EL (cell line): ENCODE measurements around the gene SYCP2.
"Not testable (repeated sequence)": the region's sequence is repeated elsewhere in the genome, so short reads cannot be mapped to it uniquely, and the experiment has no call there.

Experiments
- DNase-seq: peaks from one replicate; pipeline ENCODE4 v3.0.0-alpha.2; 2016

SYCP2 gene, protein sequence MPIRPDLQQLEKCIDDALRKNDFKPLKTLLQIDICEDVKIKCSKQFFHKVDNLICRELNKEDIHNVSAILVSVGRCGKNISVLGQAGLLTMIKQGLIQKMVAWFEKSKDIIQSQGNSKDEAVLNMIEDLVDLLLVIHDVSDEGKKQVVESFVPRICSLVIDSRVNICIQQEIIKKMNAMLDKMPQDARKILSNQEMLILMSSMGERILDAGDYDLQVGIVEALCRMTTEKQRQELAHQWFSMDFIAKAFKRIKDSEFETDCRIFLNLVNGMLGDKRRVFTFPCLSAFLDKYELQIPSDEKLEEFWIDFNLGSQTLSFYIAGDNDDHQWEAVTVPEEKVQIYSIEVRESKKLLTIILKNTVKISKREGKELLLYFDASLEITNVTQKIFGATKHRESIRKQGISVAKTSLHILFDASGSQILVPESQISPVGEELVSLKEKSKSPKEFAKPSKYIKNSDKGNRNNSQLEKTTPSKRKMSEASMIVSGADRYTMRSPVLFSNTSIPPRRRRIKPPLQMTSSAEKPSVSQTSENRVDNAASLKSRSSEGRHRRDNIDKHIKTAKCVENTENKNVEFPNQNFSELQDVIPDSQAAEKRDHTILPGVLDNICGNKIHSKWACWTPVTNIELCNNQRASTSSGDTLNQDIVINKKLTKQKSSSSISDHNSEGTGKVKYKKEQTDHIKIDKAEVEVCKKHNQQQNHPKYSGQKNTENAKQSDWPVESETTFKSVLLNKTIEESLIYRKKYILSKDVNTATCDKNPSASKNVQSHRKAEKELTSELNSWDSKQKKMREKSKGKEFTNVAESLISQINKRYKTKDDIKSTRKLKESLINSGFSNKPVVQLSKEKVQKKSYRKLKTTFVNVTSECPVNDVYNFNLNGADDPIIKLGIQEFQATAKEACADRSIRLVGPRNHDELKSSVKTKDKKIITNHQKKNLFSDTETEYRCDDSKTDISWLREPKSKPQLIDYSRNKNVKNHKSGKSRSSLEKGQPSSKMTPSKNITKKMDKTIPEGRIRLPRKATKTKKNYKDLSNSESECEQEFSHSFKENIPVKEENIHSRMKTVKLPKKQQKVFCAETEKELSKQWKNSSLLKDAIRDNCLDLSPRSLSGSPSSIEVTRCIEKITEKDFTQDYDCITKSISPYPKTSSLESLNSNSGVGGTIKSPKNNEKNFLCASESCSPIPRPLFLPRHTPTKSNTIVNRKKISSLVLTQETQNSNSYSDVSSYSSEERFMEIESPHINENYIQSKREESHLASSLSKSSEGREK (N-terminal part only)

GRCh38 chr20:59933296-59933848, at the start of gene SYCP2:
TSS of gene SYCP2 (minus strand) at chr20:59933637. CDS start at chr20:59922413, 11,224 bp downstream.
- no peak for DNase-seq

GRCh38 chr20:59983076-59983475, 49.6 kb upstream of the SYCP2 start:
- no peak for DNase-seq

- no peak for DNase-seq
These were observed 43.6 kb upstream of the SYCP2 start for GRCh38 chr20:59977086-59977485.

DNA sequence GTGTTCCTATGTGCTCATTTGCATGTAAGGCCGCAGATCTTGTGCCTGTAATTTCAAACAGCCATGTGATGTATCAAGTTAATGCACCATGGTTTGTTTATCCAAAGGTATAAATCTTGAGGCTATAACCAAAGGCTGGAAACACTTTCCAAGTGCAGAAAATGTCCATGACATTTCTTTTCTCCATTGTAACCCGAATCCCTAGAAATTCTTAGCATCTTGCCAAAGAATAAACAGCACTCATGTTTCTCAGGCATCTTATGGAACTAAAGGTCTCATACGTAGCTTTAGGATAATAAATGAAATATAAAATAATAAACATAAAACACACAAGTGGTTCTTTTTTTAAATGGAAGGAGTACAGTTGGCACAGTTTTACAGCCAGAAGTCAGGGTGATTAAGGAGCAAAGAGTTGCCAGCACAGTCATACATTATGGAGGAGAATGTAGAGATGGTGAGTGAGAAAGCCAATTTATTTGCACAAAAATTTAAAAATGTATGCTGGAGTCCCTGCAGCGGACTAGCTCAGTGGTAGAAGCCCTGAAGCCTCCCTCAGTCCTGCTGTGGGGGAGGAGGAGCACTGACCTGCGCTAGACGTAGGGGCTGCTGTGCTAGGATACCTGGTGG, 42.8 kb upstream of the SYCP2 start:
- DNase-seq: no peak

- DNase-seq: no peak
These were observed 38.8 kb upstream of the SYCP2 start for GRCh38 chr20:59972037-59972801.

DNA sequence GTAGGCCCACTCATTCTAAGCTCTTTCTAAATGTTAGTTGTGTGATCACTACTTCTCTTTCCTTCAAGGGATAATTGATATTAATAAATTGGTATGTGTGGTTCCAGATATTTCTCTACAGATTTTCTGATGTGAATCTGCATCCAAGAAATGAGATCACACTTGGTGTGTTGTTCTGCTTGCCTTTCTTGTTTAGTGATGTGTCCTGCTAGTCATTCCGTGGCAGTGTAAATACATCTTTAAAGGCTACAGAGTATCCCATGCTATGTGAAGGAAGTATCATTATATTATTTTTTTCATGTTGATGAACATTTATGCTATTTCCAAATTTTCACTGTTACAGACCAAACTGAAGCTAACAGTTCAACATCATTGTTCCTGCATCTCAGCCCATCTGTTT, 38.0 kb upstream of the SYCP2 start:
- no peak for DNase-seq

- no peak for DNase-seq
These were observed 33.0 kb upstream of the SYCP2 start for GRCh38 chr20:59966428-59966827.

GRCh38 chr20:59962155-59962554, 28.7 kb upstream of the SYCP2 start:
- DNase-seq: no peak

GRCh38 chr20:59961423-59961822, 28.0 kb upstream of the SYCP2 start:
- DNase-seq: no peak

DNA sequence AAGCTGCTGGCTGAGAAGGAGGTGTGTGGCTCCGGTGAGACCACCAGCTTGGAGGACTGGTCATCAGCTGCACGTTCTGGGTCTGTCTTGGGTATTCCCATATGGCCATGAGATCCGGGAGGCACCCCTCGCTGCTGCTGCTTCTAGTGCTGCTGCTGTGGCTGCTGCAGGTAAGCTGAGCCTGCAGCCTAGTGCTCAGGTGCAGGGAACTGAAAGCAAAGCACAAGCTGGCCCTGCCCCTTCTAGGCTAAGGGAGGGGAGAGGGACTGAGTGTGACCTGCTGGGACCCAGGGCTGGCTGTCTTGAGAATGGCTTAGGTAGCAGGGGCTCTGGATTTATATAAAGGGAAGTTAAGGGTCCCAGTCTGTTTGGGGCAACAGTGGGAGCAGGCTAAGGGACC, 25.2 kb upstream of the SYCP2 start:
- no peak for DNase-seq

DNA sequence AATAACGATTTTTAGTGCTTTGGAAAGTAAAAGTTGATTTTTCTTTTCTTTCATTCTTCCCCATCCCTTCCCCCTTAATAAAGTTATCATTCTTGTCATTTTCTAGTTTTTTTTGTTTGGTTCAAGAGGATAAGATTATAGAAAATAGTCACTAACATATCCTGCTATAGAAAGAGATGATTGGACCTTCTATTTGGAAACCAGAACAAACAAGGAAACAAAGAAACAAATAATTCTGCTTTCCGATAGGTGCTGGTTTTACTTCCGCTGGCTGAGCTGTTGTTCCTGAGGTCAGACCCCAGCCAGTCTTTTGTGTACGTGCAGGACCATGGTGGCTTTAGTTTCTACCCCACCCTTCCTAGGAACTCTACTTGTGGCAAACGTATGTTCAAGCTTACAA, 24.7 kb upstream of the SYCP2 start, which contains the start of gene CDH26:
TSS of gene CDH26 (plus strand) at position 301 of the 400 bp plus-strand sequence. CDS start 304 bp downstream, outside the sequence.
- no peak for DNase-seq

DNA sequence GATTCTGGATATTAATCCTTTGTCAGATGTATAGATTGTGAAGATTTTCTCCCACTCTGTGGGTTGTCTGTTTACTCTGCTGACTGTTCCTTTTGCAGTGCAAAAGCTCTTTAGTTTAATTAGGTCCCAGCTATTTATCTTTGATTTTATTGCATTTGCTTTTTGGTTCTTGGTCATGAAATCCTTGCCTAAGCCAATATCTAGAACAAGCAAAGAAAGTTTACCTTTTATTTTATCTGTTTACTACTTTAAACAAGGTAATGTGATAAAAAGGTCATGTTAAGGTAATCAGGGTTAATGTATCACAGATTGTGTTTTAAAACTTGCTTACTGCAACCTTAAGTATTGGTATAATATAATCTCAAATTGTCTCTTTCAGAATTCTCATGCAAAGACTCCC, 24.1 kb upstream of the SYCP2 start:
- DNase-seq: not testable (repeated sequence)

- DNase-seq: no peak
These were observed 21.8 kb upstream of the SYCP2 start for GRCh38 chr20:59955131-59955796.

DNA sequence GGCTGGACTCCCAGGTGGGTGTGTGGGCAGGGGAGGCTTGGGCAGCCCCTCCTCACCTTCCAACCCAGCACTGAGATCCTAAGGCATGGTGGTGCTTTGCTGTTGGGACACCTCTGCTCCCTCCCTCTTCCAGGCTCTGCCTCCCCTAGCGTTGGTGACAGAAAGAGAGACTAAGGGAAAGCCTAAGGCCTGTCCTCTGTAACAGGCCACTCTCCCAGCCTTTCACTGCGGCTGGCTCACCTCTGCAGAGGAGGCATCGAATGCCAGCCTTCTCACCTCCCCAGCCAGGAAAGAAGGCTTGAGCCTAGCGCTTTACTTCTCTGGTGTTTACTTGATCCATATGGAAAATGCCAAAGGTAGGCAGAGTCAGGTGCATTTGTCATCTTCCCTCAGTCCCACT, 21.3 kb upstream of the SYCP2 start:
- DNase-seq: no peak

DNA sequence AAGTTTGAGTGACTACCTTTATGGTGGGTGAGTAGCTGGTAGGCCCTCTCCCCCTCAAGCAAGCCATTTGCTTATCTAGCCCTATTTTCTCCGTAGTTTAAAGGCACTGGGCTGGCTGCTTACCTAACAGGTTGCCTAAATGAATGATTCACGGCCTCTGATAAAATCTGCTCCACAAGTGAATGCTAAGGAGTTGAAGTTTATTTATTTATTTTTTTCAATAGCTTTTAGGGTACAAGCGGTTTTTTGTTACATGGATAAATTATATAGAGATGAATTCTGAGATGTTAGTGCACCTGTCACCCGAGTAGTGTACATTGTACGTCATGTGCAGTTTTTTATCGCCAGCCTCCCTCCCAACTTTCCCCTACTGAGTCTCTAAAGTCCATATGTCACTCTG, 16.5 kb upstream of the SYCP2 start:
- DNase-seq: no peak

- DNase-seq: peak; percentile 57
These were observed 15.6 kb upstream of the SYCP2 start for GRCh38 chr20:59948828-59949720.

- no peak for DNase-seq
These were observed 14.8 kb upstream of the SYCP2 start for GRCh38 chr20:59948212-59948611.

GRCh38 chr20:59947376-59947775, 13.9 kb upstream of the SYCP2 start:
- DNase-seq: no peak

GRCh38 chr20:59945731-59946130, 12.3 kb upstream of the SYCP2 start:
- no peak for DNase-seq

DNA sequence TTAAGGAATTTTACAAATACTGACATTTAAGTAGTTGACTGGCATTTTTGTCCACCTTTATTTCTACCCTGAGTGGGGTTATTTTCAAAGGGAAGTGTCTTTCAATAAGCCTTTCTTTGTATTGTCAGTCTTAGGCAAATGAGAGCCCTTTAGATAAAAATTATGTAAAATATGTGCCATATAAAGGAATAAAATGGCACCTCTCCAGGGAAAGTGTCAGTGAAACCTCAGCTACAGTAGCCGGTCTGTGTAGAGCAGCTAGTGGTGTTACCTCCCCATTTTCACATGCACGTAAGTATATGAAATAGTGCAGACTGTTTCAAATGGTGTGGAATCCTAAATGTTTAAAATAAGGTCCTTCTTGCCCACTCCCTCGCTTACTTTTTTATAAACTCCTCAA, 11.7 kb upstream of the SYCP2 start:
- DNase-seq: no peak
